ENCODE data around the gene RPS18. TPM values are rescaled to one million over a fixed set of nuclear protein-coding genes. Genes with fewer than 3 reads are reported as not detected.

The RPS18 gene
- total and polyA plus RNA-seq, 8 donors: 1,052 to 3,510 (median 2,017) TPM

GRCh38 chr6:33277663-33278391, 6.0 kb downstream of the RPS18 start:
- peak overlapping the region; percentile 62 to 82 (median 69) for H3K27ac ChIP-seq
- intact Hi-C loops (cut with DNase I): no loop called here
- peak overlapping the region; percentile 35 to 54 (median 38) for H3K4me3 ChIP-seq
- WGBS, 2 donors: 69 to 76% methylated on average over 39 of the region's 39 CpGs
- no peaks in the 10 kb centered on the region for H3K9me3 ChIP-seq
- H3K27me3 ChIP-seq: no peaks in the 10 kb centered on the region
- no peak for FAIRE-seq
- peaks cover 16 to 23% (median 19%) of the 10 kb centered on the region in 3 donors for H3K4me1 ChIP-seq
- peak in 3 of 6 donors; percentile 32 to 81 (median 59) for DNase-seq
- H3K36me3 ChIP-seq: peaks cover 0 to 31% (median 15%) of the 10 kb centered on the region in 3 donors
- TF ChIP-seq, protein P1, sequence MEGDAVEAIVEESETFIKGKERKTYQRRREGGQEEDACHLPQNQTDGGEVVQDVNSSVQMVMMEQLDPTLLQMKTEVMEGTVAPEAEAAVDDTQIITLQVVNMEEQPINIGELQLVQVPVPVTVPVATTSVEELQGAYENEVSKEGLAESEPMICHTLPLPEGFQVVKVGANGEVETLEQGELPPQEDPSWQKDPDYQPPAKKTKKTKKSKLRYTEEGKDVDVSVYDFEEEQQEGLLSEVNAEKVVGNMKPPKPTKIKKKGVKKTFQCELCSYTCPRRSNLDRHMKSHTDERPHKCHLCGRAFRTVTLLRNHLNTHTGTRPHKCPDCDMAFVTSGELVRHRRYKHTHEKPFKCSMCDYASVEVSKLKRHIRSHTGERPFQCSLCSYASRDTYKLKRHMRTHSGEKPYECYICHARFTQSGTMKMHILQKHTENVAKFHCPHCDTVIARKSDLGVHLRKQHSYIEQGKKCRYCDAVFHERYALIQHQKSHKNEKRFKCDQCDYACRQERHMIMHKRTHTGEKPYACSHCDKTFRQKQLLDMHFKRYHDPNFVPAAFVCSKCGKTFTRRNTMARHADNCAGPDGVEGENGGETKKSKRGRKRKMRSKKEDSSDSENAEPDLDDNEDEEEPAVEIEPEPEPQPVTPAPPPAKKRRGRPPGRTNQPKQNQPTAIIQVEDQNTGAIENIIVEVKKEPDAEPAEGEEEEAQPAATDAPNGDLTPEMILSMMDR (IDR thresholded peaks at IDR 0.05): no peak
- peak in 3 of 4 donors; percentile 4 to 6 (median 6) for ATAC-seq

DNA sequence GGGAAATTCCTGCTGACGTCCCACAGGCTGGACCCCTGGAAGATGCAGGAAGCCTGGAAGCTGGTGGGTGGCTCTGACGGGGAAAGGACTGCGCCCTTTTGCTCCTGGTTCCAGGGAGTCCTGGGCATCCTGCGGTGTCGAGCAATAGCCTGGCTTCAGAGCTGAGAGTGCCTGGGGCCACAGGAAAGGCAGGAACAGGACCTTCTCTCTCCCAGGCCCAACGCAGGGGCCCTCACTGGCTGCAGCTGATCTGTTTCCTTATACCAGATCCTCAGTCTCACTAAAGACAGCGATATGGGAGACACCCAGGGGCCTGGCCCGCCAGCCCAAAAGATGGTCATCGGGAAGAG, 6.5 kb downstream of the RPS18 start:
- DNase-seq (no peak), FAIRE-seq (no peak), ATAC-seq (no peak)
- Histone ChIP-seq H3K4me3 (no peak overlapping the region), H3K36me3 (peaks cover 0 to 31% (median 15%) of the 10 kb centered on the region in 3 donors), H3K9me3 (no peaks in the 10 kb centered on the region), H3K27ac (peak overlapping the region in 1 of 4 donors; percentile 72), H3K4me1 (peaks cover 11 to 19% (median 16%) of the 10 kb centered on the region in 3 donors), H3K27me3 (no peaks in the 10 kb centered on the region)
- WGBS, 2 donors: 79 to 90% methylated on average over 9 of the region's 9 CpGs
- TF ChIP-seq, protein P1 (IDR thresholded peaks at IDR 0.05): no peak
- intact Hi-C loops (cut with DNase I): no loop called here

DNA sequence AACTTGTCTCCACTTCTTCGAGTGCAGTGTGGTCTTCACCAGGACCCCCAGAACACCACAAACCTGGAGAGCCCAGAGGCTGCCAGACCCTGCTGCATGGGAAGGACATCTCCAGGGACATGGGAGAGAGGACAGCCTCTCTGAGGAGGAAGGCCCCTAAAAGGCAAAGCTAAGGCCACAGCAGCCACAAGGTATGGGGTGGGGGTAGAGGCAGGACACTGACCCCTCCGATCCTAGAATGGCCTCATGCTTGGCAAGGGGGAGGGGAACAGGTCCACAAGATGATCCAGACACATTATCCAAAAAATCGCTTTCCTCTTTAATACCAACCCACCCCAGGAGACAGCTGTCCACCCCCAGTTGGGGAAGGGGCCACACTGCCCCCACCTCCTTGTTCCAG, 6.9 kb downstream of the RPS18 start:
- peaks cover 7 to 16% (median 13%) of the 10 kb centered on the region in 3 donors for H3K4me1 ChIP-seq
- DNase-seq: peak in 1 of 6 donors; percentile 11

DNA sequence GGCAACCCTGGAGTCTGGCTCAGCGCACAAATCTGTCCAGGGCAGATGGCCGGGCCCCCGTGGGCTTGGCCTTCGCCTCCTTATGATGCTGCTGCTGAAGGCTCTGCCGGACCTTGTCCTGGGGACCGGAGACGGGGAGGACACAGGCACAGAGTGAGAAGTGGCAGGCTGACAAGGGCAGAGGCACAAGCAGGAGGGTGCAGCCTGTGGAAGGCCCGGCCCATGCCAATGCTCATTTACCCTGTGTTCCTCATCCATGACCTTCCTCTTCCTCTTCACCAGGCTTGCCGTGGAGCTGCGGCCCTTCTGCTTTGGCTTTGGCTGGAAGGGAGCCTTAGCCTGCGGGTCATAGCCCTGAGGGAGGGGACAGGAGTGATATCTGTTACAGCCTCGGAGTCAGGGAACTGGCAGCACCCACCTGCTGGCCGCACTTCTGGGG, 7.4 kb downstream of the RPS18 start:
- ATAC-seq: peak in 2 of 4 donors; percentile 3 to 6
- intact Hi-C loops (cut with DNase I): no loop called here
- no peak overlapping the region for H3K4me3 ChIP-seq
- peaks cover 0 to 31% (median 15%) of the 10 kb centered on the region in 3 donors for H3K36me3 ChIP-seq
- no peaks in the 10 kb centered on the region for H3K9me3 ChIP-seq
- 73 to 76% methylated on average over 13 of the region's 13 CpGs for WGBS, 2 donors
- H3K27ac ChIP-seq: no peak overlapping the region
- no peak for FAIRE-seq
- peaks cover 2 to 11% (median 9%) of the 10 kb centered on the region in 3 donors for H3K4me1 ChIP-seq
- DNase-seq: peak in 2 of 6 donors; percentile 24 to 67
- no peaks in the 10 kb centered on the region for H3K27me3 ChIP-seq
- TF ChIP-seq, protein P1 (IDR thresholded peaks at IDR 0.05): no peak

More for the DNA sequence above, 6.9 kb downstream of the RPS18 start:
- 79 to 89% methylated on average over 3 of the region's 3 CpGs for WGBS, 2 donors
- TF ChIP-seq, protein P1 (IDR thresholded peaks at IDR 0.05): no peak
- intact Hi-C loops (cut with DNase I): no loop called here
- no peaks in the 10 kb centered on the region for H3K9me3 ChIP-seq
- H3K27ac ChIP-seq: no peak overlapping the region
- ATAC-seq: no peak
- H3K36me3 ChIP-seq: peaks cover 0 to 31% (median 15%) of the 10 kb centered on the region in 3 donors
- FAIRE-seq: no peak
- H3K4me3 ChIP-seq: no peak overlapping the region
- no peaks in the 10 kb centered on the region for H3K27me3 ChIP-seq
